HCT116 (cell line): ENCODE data around the gene TAS1R1. TPM values are rescaled to one million over a fixed set of nuclear protein-coding genes. Genes with fewer than 3 reads are reported as not detected.

ENCODE experiments used
- ATAC-seq: fragments of 200-7000 bp; cut with Tn5 transposase; 2 replicates; pipeline ENCODE4 v1.9.1; 2020; ENCODE audit warnings: mild to moderate bottlenecking, moderate library complexity
- Bru-seq: library from RNA; stranded (reverse); fragments of 400-500 nt; gene quantifications from one replicate; lab custom pipeline; 2021; lab: Mats Ljungman, UMichigan
- BruChase-seq, 2 experiments: library from RNA; stranded (reverse); fragments of 400-500 nt; gene quantifications; one replicate each; lab custom pipeline; 2021; lab: Mats Ljungman, UMichigan
- BruUV-seq: library from RNA; stranded (reverse); fragments of 400-500 nt; replicated peaks from 2 replicates; lab custom pipeline; 2021; lab: Mats Ljungman, UMichigan
- CTCF ChIA-PET: fragments of 300-600 bp; sonication (Branson Sonifier 250); formaldehyde crosslinking; loops from one replicate; lab custom pipeline; 2021; ENCODE audit warnings: antibody characterized with exemption; lab: Charles Lee
- POLR2A ChIA-PET: fragments of 300-600, 350-600 bp; sonication (Branson Sonifier 250); formaldehyde crosslinking; loops from one replicate; lab custom pipeline; 2021; ENCODE audit warnings: antibody characterized with exemption; lab: Charles Lee
- RAD21 ChIA-PET, 2 experiments: fragments of 300-600 bp; sonication (Branson Sonifier 250); formaldehyde crosslinking; loops; one replicate each; lab custom pipeline; 2023; ENCODE audit warnings: low total read pairs in 2 of 2; ENCODE audit not compliant: uncharacterized antibody in 2 of 2, unreplicated experiment in 2 of 2, low non-redundant PET in 1 of 2; lab: Charles Lee
- DNase-seq: peaks from one replicate; pipeline ENCODE4 v3.0.0-alpha.2; 2010; ENCODE audit warnings: low read depth, low spot score
- H2AFZ ChIP-seq: fragments of 200-600 bp; shearing (Covaris generic), sonication (generic); 2 replicates; pipeline ENCODE4 v1.6.1; 2017; ENCODE audit warnings: low read depth, mixed run types, mixed read lengths, antibody characterized with exemption, low read length; ENCODE audit not compliant: poor library complexity, severe bottlenecking
- H3K27ac ChIP-seq: 2 replicates; pipeline ENCODE4 v1.5.1; 2012; ENCODE audit warnings: low read depth, low read length
- H3K27me3 ChIP-seq: fragments of 200-600 bp; sonication (generic); 2 replicates; pipeline ENCODE4 v1.6.1; 2016; ENCODE audit warnings: mixed run types, low read length, mixed read lengths; ENCODE audit not compliant: insufficient read depth
- H3K36me3 ChIP-seq, 2 experiments: fragments of 200-500 bp in 1 of 2; fragments of 200-600 bp in 1 of 2; sonication (Bioruptor generic) in 1 of 2; sonication (generic) in 1 of 2; 2 replicates each; pipeline versions ENCODE4 v1.5.1 to v1.6.1; 2014 to 2016; ENCODE audit warnings: low read length in 2 of 2, inconsistent platforms in 1 of 2, mixed read lengths in 1 of 2, mixed run types in 1 of 2; ENCODE audit not compliant: insufficient read depth in 2 of 2, control insufficient read depth in 1 of 2
- H3K4me1 ChIP-seq, 2 experiments: fragments of 200-600 bp in 1 of 2; sonication (generic) in 1 of 2; 2 replicates each; pipeline versions ENCODE4 v1.5.1 to v1.6.1; 2012 to 2017; ENCODE audit warnings: low read length in 2 of 2, inconsistent platforms in 1 of 2, mild to moderate bottlenecking in 1 of 2, mixed read lengths in 1 of 2, mixed run types in 1 of 2, moderate library complexity in 1 of 2; ENCODE audit not compliant: insufficient read depth in 2 of 2, control insufficient read depth in 1 of 2
- H3K4me2 ChIP-seq: fragments of 200-600 bp; sonication (generic); 2 replicates; pipeline ENCODE4 v1.6.1; 2017; ENCODE audit warnings: mixed run types, low read length, mixed read lengths
- H3K4me3 ChIP-seq, 2 experiments: fragments of 200-600 bp in 1 of 2; sonication (generic) in 1 of 2; replicated peaks in 1 of 2; 2 replicates each; pipeline ENCODE4 v1.5.1; 2011 to 2016; ENCODE audit warnings: low read length in 2 of 2, control low read depth in 1 of 2, low read depth in 1 of 2, mild to moderate bottlenecking in 1 of 2, mixed read lengths in 1 of 2, mixed run types in 1 of 2
- H3K79me2 ChIP-seq: fragments of 200-600 bp; sonication (generic); 2 replicates; pipeline ENCODE4 v1.6.1; 2017; ENCODE audit warnings: mild to moderate bottlenecking, mixed run types, low read length, moderate library complexity, mixed read lengths; ENCODE audit not compliant: insufficient read depth
- H3K9ac ChIP-seq: fragments of 200-600 bp; sonication (generic); 2 replicates; pipeline ENCODE4 v1.6.1; 2016; ENCODE audit warnings: low read length, mixed read lengths
- H3K9me2 ChIP-seq: fragments of 200-600 bp; sonication (generic), shearing (Covaris generic); 2 replicates; pipeline ENCODE4 v1.6.1; 2017; ENCODE audit warnings: mixed run types, mild to moderate bottlenecking, moderate library complexity; ENCODE audit not compliant: insufficient read depth
- H3K9me3 ChIP-seq, 2 experiments: fragments of 200-500 bp in 1 of 2; fragments of 200-600 bp in 1 of 2; sonication (Bioruptor generic) in 1 of 2; sonication (generic) in 1 of 2; 2 replicates each; pipeline ENCODE4 v1.6.1; 2014 to 2017; ENCODE audit warnings: low read length in 2 of 2, mixed read lengths in 2 of 2, inconsistent platforms in 1 of 2, low read depth in 1 of 2, mild to moderate bottlenecking in 1 of 2, mixed run types in 1 of 2, moderate library complexity in 1 of 2; ENCODE audit not compliant: control insufficient read depth in 1 of 2, insufficient read depth in 1 of 2
- H4K20me1 ChIP-seq: fragments of 200-600 bp; sonication (generic), shearing (Covaris generic); 2 replicates; pipeline ENCODE4 v1.6.1; 2017; ENCODE audit warnings: mixed run types, mild to moderate bottlenecking, moderate library complexity; ENCODE audit not compliant: insufficient read depth
- CBX3 ChIP-seq: IDR thresholded peaks from 2 replicates; pipeline ENCODE4 v1.6.1; 2012; ENCODE audit warnings: low read depth
- CEBPB ChIP-seq: IDR thresholded peaks from 2 replicates; pipeline ENCODE4 v1.6.1; 2012; ENCODE audit warnings: low read depth
- EGR1 ChIP-seq: IDR thresholded peaks from 2 replicates; pipeline ENCODE4 v1.6.1; 2012; ENCODE audit warnings: low read depth
- EZH2 ChIP-seq: fragments of 200-600 bp; sonication (generic); IDR thresholded peaks from 2 replicates; pipeline ENCODE4 v1.6.1; 2017; ENCODE audit warnings: antibody characterized with exemption, mixed run types
- FOSL1 ChIP-seq: IDR thresholded peaks from 2 replicates; pipeline ENCODE4 v1.6.1; 2012; ENCODE audit warnings: low read depth
- MAX ChIP-seq: IDR thresholded peaks from 2 replicates; pipeline ENCODE4 v1.6.1; 2012
- POLR2A ChIP-seq: IDR thresholded peaks from 2 replicates; pipeline ENCODE4 v1.7.0; 2011; ENCODE audit warnings: borderline replicate concordance; ENCODE audit not compliant: insufficient read depth, insufficient read length; ENCODE audit errors: extremely low read depth
- POLR2AphosphoS5 ChIP-seq: IDR thresholded peaks from 2 replicates; pipeline ENCODE4 v1.6.1; 2011; ENCODE audit warnings: mild to moderate bottlenecking, low read depth, low read length, moderate library complexity
- REST ChIP-seq: IDR thresholded peaks from 2 replicates; pipeline ENCODE4 v1.6.1; 2012; ENCODE audit warnings: low read depth
- SP1 ChIP-seq: IDR thresholded peaks from 2 replicates; pipeline ENCODE4 v1.6.1; 2012; ENCODE audit warnings: low read depth
- SRF ChIP-seq: IDR thresholded peaks from 2 replicates; pipeline ENCODE4 v1.6.1; 2012; ENCODE audit warnings: low read depth
- TCF7L2 ChIP-seq: IDR thresholded peaks from 2 replicates; pipeline ENCODE4 v1.7.0; 2011; ENCODE audit warnings: borderline replicate concordance, inconsistent platforms; ENCODE audit not compliant: insufficient read depth, insufficient read length; ENCODE audit errors: extremely low read depth
- YY1 ChIP-seq: IDR thresholded peaks from 2 replicates; pipeline ENCODE4 v1.6.1; 2011; ENCODE audit warnings: low read length, low read depth, moderate library complexity, mild to moderate bottlenecking; ENCODE audit not compliant: insufficient replicate concordance; ENCODE audit errors: extremely low read depth
- ZFX ChIP-seq: fragments of 450-650 bp; IDR thresholded peaks from 2 replicates; pipeline ENCODE4 v1.6.1; 2017
- intact Hi-C: fragments of 100-400 bp; cut with micrococcal nuclease; formaldehyde crosslinking; loops from 2 replicates; pipeline ENCODE4 v1.10.0; 2022
- long read RNA-seq: library from polyadenylated mRNA; unstranded; transcript quantifications from one replicate; pipeline ENCODE4 v2.0.0, GENCODE V29; 2021; ENCODE audit not compliant: unreplicated experiment
- polyA plus RNA-seq: library from polyadenylated mRNA; unstranded; fragments of >200 nt; gene quantifications from 2 replicates; pipeline ENCODE4 v1.2.1, GENCODE V29; 2012; ENCODE audit warnings: missing spikeins
- total RNA-seq: library from RNA; stranded (reverse); gene quantifications from one replicate; pipeline ENCODE4 v1.2.1, GENCODE V29; 2021; ENCODE audit not compliant: unreplicated experiment
- TF ChIP-seq, protein P1 (sequence below): IDR thresholded peaks from 2 replicates; pipeline ENCODE4 v1.6.1; 2012
- TF ChIP-seq, protein P2 (sequence below), 3 experiments: fragments of 200-600 bp in 1 of 3; sonication (generic) in 1 of 3; IDR thresholded peaks in 2 of 3; conservative IDR thresholded peaks in 1 of 3; 2 replicates each; pipeline ENCODE4 v1.5.1; 2012 to 2017; ENCODE audit warnings: low read depth in 2 of 3, low read length in 2 of 3, antibody characterized with exemption in 1 of 3, borderline replicate concordance in 1 of 3, control low read depth in 1 of 3, mild to moderate bottlenecking in 1 of 3, mixed read lengths in 1 of 3, mixed run types in 1 of 3, moderate library complexity in 1 of 3; ENCODE audit not compliant: insufficient read depth in 1 of 3

Gene TAS1R1
- total RNA-seq: not detected
- polyA plus RNA-seq: 0.10 and 0.12 TPM in 2 replicates
- percentile 10 among the genes with signal in this experiment for Bru-seq, nascent RNA
- BruChase-seq, experiment 1, labeled RNA remaining after a 6-hour chase: percentile 4 among the genes with signal in this experiment
- percentile 4 among the genes with signal in this experiment for BruChase-seq, experiment 2, labeled RNA remaining after a 2-hour chase
- long read RNA-seq: 0 reads

- Histone ChIP-seq H3K27ac (peak within 1 kb of the TSS; percentile 96), H2AFZ (peak within 1 kb of the TSS; percentile 89), H3K9ac (peak within 1 kb of the TSS; percentile 97), H3K9me2 (no peaks in the 10 kb centered on the region), H3K36me3 (peaks cover 3% of the 10 kb centered on the region in 2 experiments; a peak in 3 of 4 replicates), H3K27me3 (no peaks in the 10 kb centered on the region), H3K4me3 (peak within 1 kb of the TSS; percentile 98), H3K4me2 (peak within 1 kb of the TSS; percentile 99), H3K79me2 (peaks cover 37% of the 10 kb centered on the region), H3K4me1 (peaks cover 9 to 14% of the 10 kb centered on the region in 2 experiments), H4K20me1 (peaks cover 3% of the 10 kb centered on the region; the same call in 1 of the 2 replicates), H3K9me3 (no peaks in the 10 kb centered on the region)
- RAD21 ChIA-PET: no interaction called here
- DNase-seq (no peak), ATAC-seq (no peak)
- POLR2A ChIA-PET: interaction anchor here (0.6 kb wide), 1 partner anchor 114 kb away, joined by 5 read pairs; no protein-coding TSS in a partner anchor
- intact Hi-C loops: loop anchor here (1.0 to 2.0 kb wide), 2 partner anchors 48 to 91 kb away; partner anchors contain the start of gene KLHL21
- no TSS peak for BruUV-seq
- CTCF ChIA-PET: interaction anchor here (0.9 to 1.2 kb wide), 4 partner anchors 25 to 64 kb away, joined by 3 to 4 read pairs (median 3); partner anchors contain the start of gene ZBTB48
- TF ChIP-seq FOSL1: no peak
- TF ChIP-seq, protein P1, sequence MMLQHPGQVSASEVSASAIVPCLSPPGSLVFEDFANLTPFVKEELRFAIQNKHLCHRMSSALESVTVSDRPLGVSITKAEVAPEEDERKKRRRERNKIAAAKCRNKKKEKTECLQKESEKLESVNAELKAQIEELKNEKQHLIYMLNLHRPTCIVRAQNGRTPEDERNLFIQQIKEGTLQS: no peak
- no peak for TF ChIP-seq EGR1
- no peak for TF ChIP-seq POLR2A
- TF ChIP-seq POLR2AphosphoS5: no peak
- TF ChIP-seq CBX3: no peak
- no peak for TF ChIP-seq MAX
- TF ChIP-seq ZFX: no peak
- TF ChIP-seq SP1: no peak
- TF ChIP-seq TCF7L2: no peak
- no peak for TF ChIP-seq REST
- TF ChIP-seq EZH2: no peak
- TF ChIP-seq, protein P2, sequence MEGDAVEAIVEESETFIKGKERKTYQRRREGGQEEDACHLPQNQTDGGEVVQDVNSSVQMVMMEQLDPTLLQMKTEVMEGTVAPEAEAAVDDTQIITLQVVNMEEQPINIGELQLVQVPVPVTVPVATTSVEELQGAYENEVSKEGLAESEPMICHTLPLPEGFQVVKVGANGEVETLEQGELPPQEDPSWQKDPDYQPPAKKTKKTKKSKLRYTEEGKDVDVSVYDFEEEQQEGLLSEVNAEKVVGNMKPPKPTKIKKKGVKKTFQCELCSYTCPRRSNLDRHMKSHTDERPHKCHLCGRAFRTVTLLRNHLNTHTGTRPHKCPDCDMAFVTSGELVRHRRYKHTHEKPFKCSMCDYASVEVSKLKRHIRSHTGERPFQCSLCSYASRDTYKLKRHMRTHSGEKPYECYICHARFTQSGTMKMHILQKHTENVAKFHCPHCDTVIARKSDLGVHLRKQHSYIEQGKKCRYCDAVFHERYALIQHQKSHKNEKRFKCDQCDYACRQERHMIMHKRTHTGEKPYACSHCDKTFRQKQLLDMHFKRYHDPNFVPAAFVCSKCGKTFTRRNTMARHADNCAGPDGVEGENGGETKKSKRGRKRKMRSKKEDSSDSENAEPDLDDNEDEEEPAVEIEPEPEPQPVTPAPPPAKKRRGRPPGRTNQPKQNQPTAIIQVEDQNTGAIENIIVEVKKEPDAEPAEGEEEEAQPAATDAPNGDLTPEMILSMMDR (IDR thresholded peaks at IDR 0.05 in 2 of 3, conservative IDR thresholded peaks at IDR 0.05 in 1 of 3; ENCODE audit: borderline replicate concordance in 1 of 3, insufficient read depth in 1 of 3, low read depth in 2 of 3, low read length in 2 of 3): no peak
- TF ChIP-seq YY1: no peak
- TF ChIP-seq SRF: no peak
- TF ChIP-seq CEBPB: no peak
These were observed at the start of gene TAS1R1 for GRCh38 chr1:6554907-6555778. TSS of gene TAS1R1 (plus strand) at chr1:6555307. CDS start at chr1:6555374, 67 bp downstream.
